Body of pancreas (tissue), 4 donors: ENCODE data around the gene SUCO.

ENCODE experiments used
- POLR2A ChIP-seq, 3 donors: fragments of 450-650 bp; IDR thresholded peaks; one replicate each; pipeline ENCODE4 v1.6.1; 2016; ENCODE audit warnings: antibody characterized with exemption in 3 of 3, mild to moderate bottlenecking in 2 of 3
- TF ChIP-seq, protein P1 (sequence below), 7 experiments: fragments of 450-650 bp in 4 of 7; fragments of 200-600 bp in 3 of 7; sonication (generic) in 3 of 7; IDR thresholded peaks; one replicate each; pipeline ENCODE4 v1.5.1; 2016 to 2019; ENCODE audit warnings: antibody characterized with exemption in 7 of 7

GRCh38 chr1:172600615-172601014 lies 67.7 kb downstream of the SUCO start:
- TF ChIP-seq, protein P1, sequence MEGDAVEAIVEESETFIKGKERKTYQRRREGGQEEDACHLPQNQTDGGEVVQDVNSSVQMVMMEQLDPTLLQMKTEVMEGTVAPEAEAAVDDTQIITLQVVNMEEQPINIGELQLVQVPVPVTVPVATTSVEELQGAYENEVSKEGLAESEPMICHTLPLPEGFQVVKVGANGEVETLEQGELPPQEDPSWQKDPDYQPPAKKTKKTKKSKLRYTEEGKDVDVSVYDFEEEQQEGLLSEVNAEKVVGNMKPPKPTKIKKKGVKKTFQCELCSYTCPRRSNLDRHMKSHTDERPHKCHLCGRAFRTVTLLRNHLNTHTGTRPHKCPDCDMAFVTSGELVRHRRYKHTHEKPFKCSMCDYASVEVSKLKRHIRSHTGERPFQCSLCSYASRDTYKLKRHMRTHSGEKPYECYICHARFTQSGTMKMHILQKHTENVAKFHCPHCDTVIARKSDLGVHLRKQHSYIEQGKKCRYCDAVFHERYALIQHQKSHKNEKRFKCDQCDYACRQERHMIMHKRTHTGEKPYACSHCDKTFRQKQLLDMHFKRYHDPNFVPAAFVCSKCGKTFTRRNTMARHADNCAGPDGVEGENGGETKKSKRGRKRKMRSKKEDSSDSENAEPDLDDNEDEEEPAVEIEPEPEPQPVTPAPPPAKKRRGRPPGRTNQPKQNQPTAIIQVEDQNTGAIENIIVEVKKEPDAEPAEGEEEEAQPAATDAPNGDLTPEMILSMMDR (IDR thresholded peaks at IDR 0.05) = no peak
- TF ChIP-seq POLR2A (IDR thresholded peaks at IDR 0.05) = no peak
